HG03575 (cell line): Measurements from ENCODE around the gene AGT.
"Not testable (repeated sequence)": the region's sequence is repeated elsewhere in the genome, so short reads cannot be mapped to it uniquely, and the experiment has no call there.

Experiments
- ATAC-seq: cut with Tn5 transposase; IDR thresholded peaks from one replicate; pipeline ENCODE4 v1.9.1; 2021; ENCODE audit not compliant: unreplicated experiment, insufficient number of reproducible peaks, low FRiP score; ENCODE audit errors: extremely low read depth

The AGT gene

GRCh38 chr1:230709619-230710542 is 4.0 kb downstream of the AGT start:
- no peak for ATAC-seq

- ATAC-seq, result no peak
Observed at GRCh38 chr1:230708631-230709580, 5.0 kb downstream of the AGT start.

GRCh38 chr1:230707732-230708630 is 5.9 kb downstream of the AGT start:
- no peak for ATAC-seq

- ATAC-seq, result no peak
Observed at GRCh38 chr1:230706887-230707731, 6.8 kb downstream of the AGT start.

- ATAC-seq, result no peak
Observed at GRCh38 chr1:230706020-230706699, 7.8 kb downstream of the AGT start.

DNA sequence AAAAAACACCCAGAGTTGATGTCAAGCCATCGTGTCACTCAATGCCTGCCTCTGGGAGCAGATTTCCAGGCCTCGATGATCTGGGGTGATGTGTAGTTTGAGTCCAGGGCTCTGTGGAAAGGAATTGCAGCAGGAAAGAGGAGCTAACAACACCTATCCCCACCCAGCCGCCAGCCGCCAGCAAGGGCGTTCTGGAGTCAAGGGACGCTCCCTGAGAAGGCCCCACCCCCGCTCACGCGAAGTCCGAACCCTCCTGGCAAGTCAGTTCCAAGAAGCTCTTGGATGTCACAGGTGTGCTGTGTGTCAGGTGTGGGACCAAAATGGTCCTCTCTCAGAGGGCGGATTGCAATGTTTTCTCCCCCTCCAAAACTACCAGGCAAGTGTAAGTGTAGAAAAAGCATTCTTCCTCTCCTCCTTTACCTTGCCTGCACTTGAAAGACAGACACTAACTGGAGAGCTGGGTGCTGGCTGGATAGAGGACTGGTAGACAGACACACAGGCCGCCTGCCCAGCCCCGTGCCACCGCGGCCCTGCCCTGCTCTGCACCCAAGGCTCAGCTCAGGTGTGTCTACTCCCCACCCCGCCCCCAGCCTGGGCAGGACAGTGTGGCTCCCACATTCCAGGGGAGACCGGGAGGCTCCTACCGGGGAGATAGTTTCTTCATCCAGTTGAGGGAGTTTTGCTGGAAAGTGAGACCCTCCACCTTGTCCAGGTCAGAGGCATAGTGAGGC is 8.5 kb downstream of the AGT start:
- ATAC-seq, result no peak

DNA sequence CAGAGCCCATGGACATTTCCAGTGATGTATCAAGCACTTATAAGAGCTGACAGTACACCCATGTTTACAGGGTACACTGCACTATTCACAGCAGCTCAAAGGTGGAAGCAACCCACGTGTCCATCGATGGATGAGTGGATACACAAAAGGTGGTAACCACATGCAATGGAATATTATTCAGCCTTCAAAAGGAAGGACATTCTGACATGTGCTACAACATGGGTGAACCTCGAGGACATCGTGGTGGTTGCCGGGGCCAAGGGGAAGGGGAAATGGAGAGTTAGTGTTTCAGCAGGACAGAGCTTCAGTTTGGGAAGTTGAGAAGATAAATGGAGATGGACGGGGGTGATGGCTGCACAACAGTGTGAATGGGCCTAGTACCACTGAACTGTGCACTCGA is 9.1 kb downstream of the AGT start:
- ATAC-seq, result no peak

DNA sequence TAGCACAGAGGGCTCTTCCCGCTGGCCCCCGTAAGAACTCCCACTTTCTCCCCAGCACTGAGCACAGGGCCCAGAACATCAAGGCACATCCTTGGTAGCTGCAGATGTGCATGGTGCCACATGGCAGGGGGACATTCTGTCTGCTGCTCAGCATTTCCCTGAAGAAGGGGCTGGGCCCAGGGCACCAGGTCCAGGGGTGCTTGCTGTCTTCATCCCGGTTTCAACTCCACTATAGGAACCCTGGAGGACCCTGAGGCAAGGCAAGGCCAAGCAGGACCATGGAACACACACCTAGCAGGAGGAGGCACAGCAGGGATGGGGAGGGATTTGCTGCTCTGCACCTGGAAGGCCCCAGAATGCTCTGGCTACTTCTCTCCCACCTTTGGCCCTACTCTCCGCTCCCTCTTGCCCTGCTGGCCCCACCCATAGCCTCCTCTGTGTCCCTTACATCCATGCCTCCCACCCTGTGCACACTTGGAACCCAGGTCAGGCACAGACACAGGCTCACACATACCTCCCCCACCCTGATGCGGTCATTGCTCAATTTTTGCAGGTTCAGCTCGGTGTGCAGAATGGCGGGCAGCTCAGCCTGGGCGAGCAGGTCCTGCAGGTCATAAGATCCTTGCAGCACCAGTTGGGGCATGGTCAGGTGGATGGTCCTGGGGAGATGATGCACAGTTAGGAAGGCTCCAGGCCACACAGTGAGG is 10.1 kb downstream of the AGT start:
- no peak for ATAC-seq

GRCh38 chr1:230702934-230703678 is 10.8 kb downstream of the AGT start:
- ATAC-seq, result no peak

DNA sequence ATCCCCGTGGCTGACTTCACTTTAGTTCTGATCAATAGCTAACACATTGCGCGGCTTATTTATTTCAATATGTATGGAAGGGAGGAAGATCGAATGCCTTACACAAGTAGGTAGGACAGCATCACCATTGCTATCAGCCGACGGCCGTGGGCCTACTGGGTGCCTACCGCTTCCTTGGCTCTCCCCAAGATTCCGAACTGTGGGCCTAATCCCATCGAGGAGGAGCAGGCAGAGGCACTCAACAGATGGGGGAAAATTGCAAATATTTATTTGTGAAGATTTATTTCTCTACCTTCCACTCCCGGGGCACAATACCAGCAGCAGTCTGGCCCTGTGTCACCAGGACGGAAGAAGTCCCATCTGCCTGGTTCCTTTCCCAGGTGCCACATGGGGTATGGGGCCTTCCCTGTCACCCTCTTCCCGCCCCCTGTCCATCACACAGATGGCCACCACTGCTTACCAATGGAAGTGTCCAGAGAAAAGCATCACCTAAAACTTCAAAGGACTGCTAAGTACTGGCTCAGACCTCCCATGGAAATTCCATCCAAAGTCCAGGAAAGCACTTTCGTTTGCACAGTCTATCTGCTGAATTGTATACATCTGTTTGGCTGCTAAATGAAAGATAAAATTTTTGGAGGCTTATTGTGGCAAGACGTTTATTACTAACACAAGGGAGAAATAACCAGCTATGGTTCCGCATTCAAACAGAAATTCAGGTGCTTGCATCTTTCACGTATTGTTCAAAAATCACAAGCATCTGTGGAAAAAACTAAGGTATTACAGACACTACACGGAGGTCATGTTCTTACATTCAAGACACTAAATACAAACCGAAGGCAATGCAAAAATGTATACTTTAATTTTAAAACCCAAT is 11.8 kb downstream of the AGT start:
- no peak for ATAC-seq

DNA sequence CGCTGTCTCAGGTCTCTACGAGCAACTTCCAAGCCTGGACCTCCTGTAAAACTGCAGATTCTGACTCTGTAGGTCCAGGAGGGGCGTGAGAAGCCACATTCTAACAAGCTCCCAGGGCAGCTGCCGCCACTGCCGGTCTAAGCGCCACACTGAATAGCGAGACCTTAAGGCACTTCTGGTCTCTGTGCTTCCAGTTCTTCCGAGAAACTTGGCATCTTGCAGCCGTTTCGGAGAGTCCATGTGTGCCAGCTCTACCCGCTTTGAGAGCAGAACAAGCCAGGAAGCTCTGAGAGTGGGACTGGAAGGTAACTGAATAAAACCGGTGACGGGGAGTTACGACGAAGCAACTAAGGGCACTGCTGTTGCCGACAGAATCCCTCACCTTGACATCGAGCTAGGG is 12.5 kb downstream of the AGT start:
- ATAC-seq, result no peak

- ATAC-seq, result no peak
Observed at GRCh38 chr1:230700132-230700531, 13.8 kb downstream of the AGT start.

DNA sequence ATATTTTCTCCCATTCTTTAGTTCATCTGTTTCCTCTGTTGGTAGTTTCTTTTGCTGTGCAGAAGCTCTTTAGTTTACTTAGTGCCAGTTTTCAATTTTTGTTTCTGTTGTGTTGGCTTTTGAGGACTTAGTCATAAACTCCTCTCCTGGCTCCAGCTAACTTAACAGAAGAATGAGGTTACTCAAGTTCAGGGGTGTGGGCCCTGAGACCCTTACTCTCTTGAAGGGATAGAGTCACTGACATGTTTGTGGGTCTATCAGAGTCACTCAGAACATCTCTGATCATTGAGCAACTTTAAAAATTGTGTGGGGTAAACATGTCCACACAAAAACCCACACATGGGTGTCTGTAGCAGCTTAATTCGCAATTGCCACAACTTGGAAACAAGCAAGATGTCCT is 14.2 kb downstream of the AGT start:
- no peak for ATAC-seq

DNA sequence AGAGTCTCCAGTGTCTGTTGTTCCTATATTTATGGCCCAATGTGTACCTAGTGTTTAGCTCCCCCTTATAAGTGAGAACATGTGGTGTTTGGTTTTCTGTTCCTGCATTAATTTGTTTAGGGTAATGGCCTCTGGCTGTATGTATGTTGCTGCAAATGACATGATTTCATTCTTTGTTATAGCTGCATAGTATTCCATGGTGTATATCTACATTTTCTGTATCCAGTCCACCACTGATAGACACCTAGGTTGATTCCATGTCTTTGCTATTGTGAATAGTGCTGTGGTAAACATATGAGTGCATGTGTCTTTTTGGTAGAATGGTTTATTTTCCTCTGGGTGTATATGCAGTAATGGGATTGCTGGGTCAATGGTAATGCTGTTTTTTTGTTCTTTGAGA is 15.0 kb downstream of the AGT start:
- not testable (repeated sequence) for ATAC-seq

- no peak for ATAC-seq
Observed at GRCh38 chr1:230698130-230698529, 15.8 kb downstream of the AGT start.
